HEK293 (cell line): ENCODE data around the gene NRIP2.

Source experiments
- BCL11A ChIP-seq: fragments of 450-650 bp; formaldehyde crosslinking; IDR thresholded peaks from 2 replicates; pipeline ENCODE4 v1.5.1; 2016; ENCODE audit warnings: low read depth, missing biosample characterization, missing genetic modification characterization
- TCF7L2 ChIP-seq: IDR thresholded peaks from 2 replicates; pipeline ENCODE4 v1.6.1; 2011; ENCODE audit warnings: low read depth, mild to moderate bottlenecking, inconsistent platforms, low read length, moderate library complexity, borderline replicate concordance
- ZNF423 ChIP-seq: fragments of 450-650 bp; formaldehyde crosslinking; IDR thresholded peaks from 2 replicates; pipeline ENCODE4 v1.5.1; 2016; ENCODE audit warnings: missing biosample characterization, missing genetic modification characterization
- ZNF830 ChIP-seq: fragments of 450-650 bp; IDR thresholded peaks from 2 replicates; pipeline ENCODE4 v1.5.0; 2018; ENCODE audit warnings: missing biosample characterization, missing genetic modification characterization, low read depth, mild to moderate bottlenecking, moderate library complexity
- TF ChIP-seq, protein P1 (sequence below): fragments of 450-650 bp; formaldehyde crosslinking; IDR thresholded peaks from 2 replicates; pipeline ENCODE4 v1.5.1; 2017; ENCODE audit warnings: missing biosample characterization, missing genetic modification characterization
- TF ChIP-seq, protein P2 (sequence below): fragments of 450-650 bp; formaldehyde crosslinking; IDR thresholded peaks from 2 replicates; pipeline ENCODE4 v1.5.1; 2016; ENCODE audit warnings: missing biosample characterization, missing genetic modification characterization

DNA sequence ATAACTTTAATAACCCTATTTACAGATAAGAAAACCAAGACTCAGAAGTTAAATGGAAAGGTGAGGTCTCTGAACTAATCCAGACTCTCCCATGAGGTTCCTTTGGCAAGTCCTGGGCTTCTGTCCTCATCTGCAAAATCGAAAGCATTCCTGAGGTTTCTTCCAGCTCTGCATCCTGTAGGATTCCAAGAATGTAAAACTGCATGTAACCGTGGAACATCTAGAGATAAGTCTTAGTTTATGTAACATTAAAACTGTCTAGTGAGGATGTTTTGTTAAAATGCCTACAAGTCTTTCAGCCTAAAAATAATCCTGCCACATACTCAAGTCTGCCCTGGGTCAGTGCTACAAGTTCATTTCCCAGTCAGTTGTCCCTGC, 29.7 kb downstream of the NRIP2 start:
- TF ChIP-seq, protein P1, sequence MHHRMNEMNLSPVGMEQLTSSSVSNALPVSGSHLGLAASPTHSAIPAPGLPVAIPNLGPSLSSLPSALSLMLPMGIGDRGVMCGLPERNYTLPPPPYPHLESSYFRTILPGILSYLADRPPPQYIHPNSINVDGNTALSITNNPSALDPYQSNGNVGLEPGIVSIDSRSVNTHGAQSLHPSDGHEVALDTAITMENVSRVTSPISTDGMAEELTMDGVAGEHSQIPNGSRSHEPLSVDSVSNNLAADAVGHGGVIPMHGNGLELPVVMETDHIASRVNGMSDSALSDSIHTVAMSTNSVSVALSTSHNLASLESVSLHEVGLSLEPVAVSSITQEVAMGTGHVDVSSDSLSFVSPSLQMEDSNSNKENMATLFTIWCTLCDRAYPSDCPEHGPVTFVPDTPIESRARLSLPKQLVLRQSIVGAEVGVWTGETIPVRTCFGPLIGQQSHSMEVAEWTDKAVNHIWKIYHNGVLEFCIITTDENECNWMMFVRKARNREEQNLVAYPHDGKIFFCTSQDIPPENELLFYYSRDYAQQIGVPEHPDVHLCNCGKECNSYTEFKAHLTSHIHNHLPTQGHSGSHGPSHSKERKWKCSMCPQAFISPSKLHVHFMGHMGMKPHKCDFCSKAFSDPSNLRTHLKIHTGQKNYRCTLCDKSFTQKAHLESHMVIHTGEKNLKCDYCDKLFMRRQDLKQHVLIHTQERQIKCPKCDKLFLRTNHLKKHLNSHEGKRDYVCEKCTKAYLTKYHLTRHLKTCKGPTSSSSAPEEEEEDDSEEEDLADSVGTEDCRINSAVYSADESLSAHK (tag by site-specific recombination) = no peak
- TF ChIP-seq TCF7L2 (no peak), ZNF830 (tag by site-specific recombination) (no peak), ZNF423 (tag by site-specific recombination) (no peak), BCL11A (tag by site-specific recombination) (no peak)
- TF ChIP-seq, protein P2, sequence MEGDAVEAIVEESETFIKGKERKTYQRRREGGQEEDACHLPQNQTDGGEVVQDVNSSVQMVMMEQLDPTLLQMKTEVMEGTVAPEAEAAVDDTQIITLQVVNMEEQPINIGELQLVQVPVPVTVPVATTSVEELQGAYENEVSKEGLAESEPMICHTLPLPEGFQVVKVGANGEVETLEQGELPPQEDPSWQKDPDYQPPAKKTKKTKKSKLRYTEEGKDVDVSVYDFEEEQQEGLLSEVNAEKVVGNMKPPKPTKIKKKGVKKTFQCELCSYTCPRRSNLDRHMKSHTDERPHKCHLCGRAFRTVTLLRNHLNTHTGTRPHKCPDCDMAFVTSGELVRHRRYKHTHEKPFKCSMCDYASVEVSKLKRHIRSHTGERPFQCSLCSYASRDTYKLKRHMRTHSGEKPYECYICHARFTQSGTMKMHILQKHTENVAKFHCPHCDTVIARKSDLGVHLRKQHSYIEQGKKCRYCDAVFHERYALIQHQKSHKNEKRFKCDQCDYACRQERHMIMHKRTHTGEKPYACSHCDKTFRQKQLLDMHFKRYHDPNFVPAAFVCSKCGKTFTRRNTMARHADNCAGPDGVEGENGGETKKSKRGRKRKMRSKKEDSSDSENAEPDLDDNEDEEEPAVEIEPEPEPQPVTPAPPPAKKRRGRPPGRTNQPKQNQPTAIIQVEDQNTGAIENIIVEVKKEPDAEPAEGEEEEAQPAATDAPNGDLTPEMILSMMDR = no peak
